Activated CD8-positive, alpha-beta memory T cell treated with anti-CD3 and anti-CD28 coated beads for 48 hours (primary cell): ENCODE data around the gene KHDRBS1.
"Not testable (repeated sequence)": the region's sequence is repeated elsewhere in the genome, so short reads cannot be mapped to it uniquely, and the experiment has no call there.

Experiments used
- DNase-seq, 3 experiments: peaks; one replicate each; pipeline ENCODE4 v3.0.0-alpha.2; 2020; ENCODE audit warnings: low read depth in 2 of 3, low spot score in 2 of 3

Gene KHDRBS1

GRCh38 chr1:32012709-32013385 is 821 bp upstream of the KHDRBS1 start:
- DNase-seq: no peak

GRCh38 chr1:32014199-32014947 is 705 bp downstream of the KHDRBS1 start:
- peak; percentile 4 to 39 (median 20) for DNase-seq

- DNase-seq: no peak
Observed at GRCh38 chr1:32014948-32015273, 1.2 kb downstream of the KHDRBS1 start.

GRCh38 chr1:32020339-32020738 is 6.7 kb downstream of the KHDRBS1 start:
- no peak for DNase-seq

GRCh38 chr1:32021574-32022018 is 7.9 kb downstream of the KHDRBS1 start:
- not testable (repeated sequence) for DNase-seq

GRCh38 chr1:32023351-32023750 is 9.7 kb downstream of the KHDRBS1 start:
- no peak for DNase-seq

- DNase-seq: no peak
Observed at GRCh38 chr1:32025515-32025914, 11.8 kb downstream of the KHDRBS1 start.

- no peak for DNase-seq
Observed at GRCh38 chr1:32028746-32029145, 15.1 kb downstream of the KHDRBS1 start.

GRCh38 chr1:32031578-32032274 is 18.1 kb downstream of the KHDRBS1 start:
- DNase-seq: no peak

GRCh38 chr1:32032275-32032615 is 18.6 kb downstream of the KHDRBS1 start:
- no peak for DNase-seq

GRCh38 chr1:32035119-32035518 is 21.5 kb downstream of the KHDRBS1 start:
- DNase-seq: no peak

- no peak for DNase-seq
Observed at GRCh38 chr1:32040711-32041110, 27.0 kb downstream of the KHDRBS1 start.

GRCh38 chr1:32042330-32042729 is 28.7 kb downstream of the KHDRBS1 start:
- DNase-seq: no peak

- no peak for DNase-seq
Observed at GRCh38 chr1:32044234-32044633, 30.6 kb downstream of the KHDRBS1 start.

GRCh38 chr1:32045772-32046171 is 32.1 kb downstream of the KHDRBS1 start:
- DNase-seq: no peak

GRCh38 chr1:32047701-32048100 is 34.0 kb downstream of the KHDRBS1 start:
- DNase-seq: no peak

- DNase-seq: no peak
Observed at GRCh38 chr1:32048440-32048839, 34.8 kb downstream of the KHDRBS1 start.

GRCh38 chr1:32051706-32052105 is 38.0 kb downstream of the KHDRBS1 start:
- DNase-seq: no peak

GRCh38 chr1:32052887-32053286 is 39.2 kb downstream of the KHDRBS1 start:
- DNase-seq: no peak

GRCh38 chr1:32055416-32055815 is 41.7 kb downstream of the KHDRBS1 start:
- DNase-seq: no peak

GRCh38 chr1:32056598-32056997 is 42.9 kb downstream of the KHDRBS1 start:
- no peak for DNase-seq

- no peak for DNase-seq
Observed at GRCh38 chr1:32060914-32061313, 47.2 kb downstream of the KHDRBS1 start.
